GM18870 (cell line): Measurements from ENCODE around the gene ICA1L.

Source experiments
- ATAC-seq: cut with Tn5 transposase; IDR thresholded peaks from one replicate; pipeline ENCODE4 v1.9.1; 2021; ENCODE audit warnings: moderate library complexity; ENCODE audit not compliant: unreplicated experiment

The ICA1L gene

GRCh38 chr2:202750763-202751427 lies 120.7 kb downstream of the ICA1L start:
- ATAC-seq = no peak

- ATAC-seq = no peak
Observed at GRCh38 chr2:202749477-202749876, 122.1 kb downstream of the ICA1L start.

- no peak for ATAC-seq
Observed at GRCh38 chr2:202743613-202744012, 128.0 kb downstream of the ICA1L start.

GRCh38 chr2:202736826-202737225 lies 134.7 kb downstream of the ICA1L start:
- no peak for ATAC-seq

GRCh38 chr2:202726070-202726469 lies 145.5 kb downstream of the ICA1L start:
- ATAC-seq = no peak

- ATAC-seq = no peak
Observed at GRCh38 chr2:202723746-202724145, 147.8 kb downstream of the ICA1L start.
